ENCODE results near the gene ASPHD1. TPM values are rescaled to one million over a fixed set of nuclear protein-coding genes. Genes with fewer than 3 reads are reported as not detected.

Gene ASPHD1
- total RNA-seq, 1 donor from 2014 or later: not detected

DNA sequence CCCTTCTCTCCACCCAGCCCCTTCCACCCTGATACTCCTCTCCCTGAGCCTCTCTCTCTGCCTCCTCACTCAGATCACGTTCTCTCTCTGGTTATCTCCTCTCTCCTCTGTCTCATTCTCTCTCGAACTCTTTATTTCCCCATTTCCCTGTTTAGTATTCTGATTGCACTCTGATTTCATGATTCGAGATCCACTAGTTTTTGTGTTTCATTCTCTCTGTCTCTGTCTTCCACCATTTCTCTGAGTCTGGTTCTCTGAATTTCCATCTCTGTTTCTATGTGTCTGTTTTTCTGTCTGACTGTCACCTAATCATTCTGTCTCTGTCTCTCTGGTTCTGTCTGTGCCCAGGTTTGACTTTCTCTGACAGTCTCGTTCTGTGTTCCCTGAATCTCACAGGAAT is 3.0 kb upstream of the ASPHD1 start:
- ChIA-PET POLR2A (no interaction called here), CTCF (no interaction called here)
- no peak overlapping the region for H3K4me3 Mint-ChIP-seq
- no peak overlapping the region for H3K27ac Mint-ChIP-seq
- no peak for ATAC-seq (ENCODE audit: low read depth)
- H3K9me3 Mint-ChIP-seq: no peaks in the 10 kb centered on the region
- peaks cover 5% of the 10 kb centered on the region for H3K4me1 Mint-ChIP-seq
- peaks cover 33% of the 10 kb centered on the region for H3K27me3 Mint-ChIP-seq
- intact Hi-C loops (cut with micrococcal nuclease): no loop called here
- TF ChIP-seq, protein P1, sequence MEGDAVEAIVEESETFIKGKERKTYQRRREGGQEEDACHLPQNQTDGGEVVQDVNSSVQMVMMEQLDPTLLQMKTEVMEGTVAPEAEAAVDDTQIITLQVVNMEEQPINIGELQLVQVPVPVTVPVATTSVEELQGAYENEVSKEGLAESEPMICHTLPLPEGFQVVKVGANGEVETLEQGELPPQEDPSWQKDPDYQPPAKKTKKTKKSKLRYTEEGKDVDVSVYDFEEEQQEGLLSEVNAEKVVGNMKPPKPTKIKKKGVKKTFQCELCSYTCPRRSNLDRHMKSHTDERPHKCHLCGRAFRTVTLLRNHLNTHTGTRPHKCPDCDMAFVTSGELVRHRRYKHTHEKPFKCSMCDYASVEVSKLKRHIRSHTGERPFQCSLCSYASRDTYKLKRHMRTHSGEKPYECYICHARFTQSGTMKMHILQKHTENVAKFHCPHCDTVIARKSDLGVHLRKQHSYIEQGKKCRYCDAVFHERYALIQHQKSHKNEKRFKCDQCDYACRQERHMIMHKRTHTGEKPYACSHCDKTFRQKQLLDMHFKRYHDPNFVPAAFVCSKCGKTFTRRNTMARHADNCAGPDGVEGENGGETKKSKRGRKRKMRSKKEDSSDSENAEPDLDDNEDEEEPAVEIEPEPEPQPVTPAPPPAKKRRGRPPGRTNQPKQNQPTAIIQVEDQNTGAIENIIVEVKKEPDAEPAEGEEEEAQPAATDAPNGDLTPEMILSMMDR (IDR thresholded peaks at IDR 0.05): no peak
- DNase-seq: no peak
- no peaks in the 10 kb centered on the region for H3K36me3 Mint-ChIP-seq (ENCODE audit: low read depth)

DNA sequence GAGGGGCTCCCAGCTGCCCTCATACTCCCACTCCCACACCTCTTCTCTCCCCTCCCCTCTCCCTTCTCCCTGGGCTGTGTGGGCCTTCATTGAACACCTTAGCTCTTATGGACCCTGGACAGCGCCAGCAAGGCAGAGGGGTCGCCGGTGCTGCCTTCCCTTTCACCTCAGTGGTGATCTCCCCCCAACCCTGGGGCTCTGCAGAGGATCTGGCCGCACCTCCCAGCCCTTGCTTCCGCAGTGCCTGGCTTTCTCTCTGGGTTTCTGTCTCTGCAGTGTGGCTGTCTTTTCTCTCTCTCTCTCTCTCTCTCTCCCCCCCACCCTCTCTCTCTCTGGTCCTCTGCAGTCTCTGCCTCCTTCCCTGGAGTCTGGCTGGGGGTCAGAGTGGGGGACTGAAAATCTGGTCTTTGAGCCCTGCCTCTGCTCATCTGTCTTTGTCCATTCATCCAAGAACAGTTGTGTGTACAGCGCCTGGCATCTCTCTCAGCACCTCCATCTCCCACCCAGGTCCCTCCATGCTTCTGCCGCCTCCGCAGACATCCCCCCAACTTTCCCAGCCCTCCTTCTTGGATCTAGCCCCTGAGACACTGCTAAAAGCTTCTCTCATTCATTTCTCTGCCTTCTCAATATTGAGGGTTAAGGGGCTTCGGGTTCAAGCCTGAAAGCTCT is 2.0 kb upstream of the ASPHD1 start:
- ChIA-PET POLR2A (no interaction called here), CTCF (no interaction called here)
- Mint-ChIP-seq H3K36me3 (ENCODE audit: low read depth) (no peaks in the 10 kb centered on the region), H3K27ac (no peak overlapping the region), H3K4me3 (no peak overlapping the region), H3K27me3 (peaks cover 33% of the 10 kb centered on the region), H3K4me1 (peaks cover 5% of the 10 kb centered on the region), H3K9me3 (no peaks in the 10 kb centered on the region)
- intact Hi-C loops (cut with micrococcal nuclease): no loop called here
- ATAC-seq (ENCODE audit: low read depth): no peak
- DNase-seq: no peak
- TF ChIP-seq, protein P1 (IDR thresholded peaks at IDR 0.05): no peak

DNA sequence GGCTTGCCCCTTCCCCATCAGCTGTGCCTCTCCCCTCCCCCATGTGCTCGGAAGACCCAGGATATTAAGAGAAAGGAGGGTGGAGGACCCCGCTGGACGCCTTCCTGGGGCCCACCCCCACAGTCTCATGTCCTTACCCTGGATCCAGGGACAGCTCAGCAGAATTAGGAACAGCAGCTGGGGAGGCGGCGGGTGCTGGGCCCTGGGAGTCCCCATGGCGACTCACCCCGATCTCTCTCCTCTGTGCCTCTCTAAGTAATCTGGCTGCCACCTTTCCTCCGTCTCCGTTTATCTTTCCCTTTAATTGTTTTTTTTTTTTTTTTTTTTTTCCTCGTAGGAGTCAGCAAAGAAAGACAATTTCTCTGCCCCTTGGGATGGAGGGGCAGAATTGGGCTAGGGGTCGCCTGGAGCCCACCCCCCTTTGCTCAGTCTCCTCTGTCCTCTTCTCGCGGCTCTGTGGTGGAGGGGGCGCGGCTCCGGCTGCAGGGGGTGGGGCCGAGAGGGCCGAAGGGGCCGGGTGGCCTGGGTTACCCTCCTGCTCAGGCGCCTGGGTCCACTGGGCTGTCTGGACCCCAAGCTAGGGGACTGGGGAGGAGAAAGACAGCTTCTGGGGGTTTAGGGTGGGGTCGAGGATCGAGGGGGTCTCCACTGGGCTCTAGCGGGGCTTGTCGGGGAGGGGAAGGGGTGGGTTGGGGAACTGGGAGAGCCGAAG is 1.3 kb upstream of the ASPHD1 start:
- ChIA-PET POLR2A (interaction anchor here (1.2 kb wide), 1 partner anchor 93 kb away, joined by 10 read pairs; no protein-coding TSS in a partner anchor), CTCF (no interaction called here)
- no peak overlapping the region for H3K27ac Mint-ChIP-seq
- peaks cover 33% of the 10 kb centered on the region for H3K27me3 Mint-ChIP-seq
- no peak for ATAC-seq (ENCODE audit: low read depth)
- H3K4me3 Mint-ChIP-seq: no peak overlapping the region
- H3K36me3 Mint-ChIP-seq (ENCODE audit: low read depth): no peaks in the 10 kb centered on the region
- no peak for DNase-seq
- intact Hi-C loops (cut with micrococcal nuclease): no loop called here
- H3K4me1 Mint-ChIP-seq: peaks cover 5% of the 10 kb centered on the region
- TF ChIP-seq, protein P1 (IDR thresholded peaks at IDR 0.05): no peak
- H3K9me3 Mint-ChIP-seq: no peaks in the 10 kb centered on the region

DNA sequence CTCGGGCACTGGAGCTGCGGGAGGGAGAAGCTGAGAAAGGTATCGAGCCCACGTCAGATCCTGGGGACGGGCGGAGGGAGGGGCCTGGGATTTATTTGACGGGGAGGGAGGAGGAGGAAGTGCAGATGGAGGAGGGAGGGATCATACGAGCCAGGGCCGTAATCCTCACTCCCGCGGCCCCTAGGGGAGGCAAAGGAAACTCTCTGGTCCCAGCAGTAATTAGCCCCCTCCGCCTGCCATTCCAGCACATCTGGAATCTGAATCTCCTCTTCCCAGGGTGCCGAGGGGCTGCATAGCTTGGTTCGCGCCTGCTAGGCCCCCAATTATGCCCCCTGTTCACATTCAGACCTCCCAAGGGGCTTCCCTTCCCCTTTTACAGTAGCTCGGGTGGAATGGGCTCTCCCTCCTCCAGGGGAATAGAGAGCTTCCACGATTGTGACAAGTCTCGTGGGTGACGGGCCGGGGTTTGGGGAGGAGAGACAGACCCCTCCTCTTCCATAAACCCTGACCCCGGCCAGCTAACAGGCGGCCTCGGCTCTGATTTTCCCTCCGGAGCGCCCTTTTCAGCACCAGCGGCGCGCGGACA is 679 bp upstream of the ASPHD1 start, which contains the start of gene SEZ6L2:
Gene SEZ6L2, minus strand, starts transcription at position 35 of the 586 bp plus-strand sequence. CDS start 531 bp downstream, outside the sequence.
- peak within 1 kb of the TSS; percentile 77 for H3K4me3 Mint-ChIP-seq
- DNase-seq: peak; percentile 82
- intact Hi-C loops (cut with micrococcal nuclease): loop anchor here (1.0 kb wide), 3 partner anchors 27 to 62 kb away; partner anchors contain the start of genes CDIPT and KCTD13
- H3K9me3 Mint-ChIP-seq: no peaks in the 10 kb centered on the region
- ChIA-PET CTCF (no interaction called here), POLR2A (interaction anchor here (0.5 to 1.2 kb wide), 7 partner anchors 22 to 1001 kb away, joined by 3 to 10 read pairs (median 3); partner anchors contain the start of genes HIRIP3 and KCTD13)
- peaks cover 33% of the 10 kb centered on the region for H3K27me3 Mint-ChIP-seq
- no peak for ATAC-seq (ENCODE audit: low read depth)
- no peak within 1 kb of the TSS for H3K27ac Mint-ChIP-seq
- H3K4me1 Mint-ChIP-seq: peaks cover 5% of the 10 kb centered on the region
- TF ChIP-seq, protein P1 (IDR thresholded peaks at IDR 0.05): no peak
- no peaks in the 10 kb centered on the region for H3K36me3 Mint-ChIP-seq (ENCODE audit: low read depth)

Measured in activated B cell treated with CpG ODN at 0.5 μM for 24 hours (primary cell).